GM12878 (cell line): ENCODE data around the gene HORMAD1.

Experiments
- BHLHE40 ChIP-seq, 2 experiments: fragments of 450-650 bp in 1 of 2; IDR thresholded peaks; 2 replicates each; pipeline ENCODE4 v1.6.1; 2011 to 2017; ENCODE audit warnings: low read depth in 2 of 2, borderline replicate concordance in 1 of 2, improper control_type of control experiment in 1 of 2, low read length in 1 of 2, mild to moderate bottlenecking in 1 of 2
- CTCF ChIP-seq, 3 experiments: IDR thresholded peaks in 2 of 3; conservative IDR thresholded peaks in 1 of 3; 2 replicates each; pipeline ENCODE4 v1.5.1; 2011; ENCODE audit warnings: low read depth in 3 of 3, low read length in 3 of 3, mild to moderate bottlenecking in 3 of 3, control low read depth in 2 of 3, moderate library complexity in 2 of 3, inconsistent platforms in 1 of 3, mixed read lengths in 1 of 3; ENCODE audit not compliant: control insufficient read depth in 2 of 3, insufficient read depth in 1 of 3; ENCODE audit errors: extremely low read depth in 1 of 3
- EGR1 ChIP-seq, 2 experiments: IDR thresholded peaks; 1 replicate in 1 of 2; 2 replicates in 1 of 2; pipeline ENCODE4 v1.6.1; 2011 to 2012; ENCODE audit warnings: low read depth in 2 of 2, low read length in 2 of 2, borderline replicate concordance in 1 of 2, mild to moderate bottlenecking in 1 of 2, moderate library complexity in 1 of 2
- SMC3 ChIP-seq: IDR thresholded peaks from 2 replicates; pipeline ENCODE4 v1.6.1; 2011; ENCODE audit warnings: low read length, improper control_type of control experiment, borderline replicate concordance
- SP1 ChIP-seq: IDR thresholded peaks from one replicate; pipeline ENCODE4 v1.6.1; 2011; ENCODE audit warnings: low read depth, low read length
- YY1 ChIP-seq: IDR thresholded peaks from 2 replicates; pipeline ENCODE4 v1.6.1; 2011; ENCODE audit warnings: low read depth, mild to moderate bottlenecking, low read length
- ZNF384 ChIP-seq: IDR thresholded peaks from 2 replicates; pipeline ENCODE4 v1.6.1; 2012; ENCODE audit warnings: low read depth, mild to moderate bottlenecking, low read length, improper control_type of control experiment, borderline replicate concordance

- TF ChIP-seq EGR1 (IDR thresholded peaks at IDR 0.05; ENCODE audit: borderline replicate concordance in 1 of 2, low read depth in 2 of 2, low read length in 2 of 2) (no peak), BHLHE40 (IDR thresholded peaks at IDR 0.05; ENCODE audit: borderline replicate concordance in 1 of 2, low read depth in 2 of 2, low read length in 1 of 2) (no peak), CTCF (IDR thresholded peaks at IDR 0.05 in 2 of 3, conservative IDR thresholded peaks at IDR 0.05 in 1 of 3; ENCODE audit: control insufficient read depth in 2 of 3, extremely low read depth in 1 of 3, insufficient read depth in 1 of 3, low read depth in 3 of 3, low read length in 3 of 3) (no peak), ZNF384 (no peak), YY1 (no peak), SP1 (no peak), SMC3 (no peak)
Measured at GRCh38 chr1:150662811-150663210, 57.9 kb downstream of the HORMAD1 start.
